Type B pancreatic cell (in vitro differentiated cells): ENCODE data around the gene CENPS. TPM values are rescaled to one million over a fixed set of nuclear protein-coding genes. Genes with fewer than 3 reads are reported as not detected.

ENCODE experiments used
- DNase-seq: peaks from one replicate; pipeline ENCODE4 v3.0.0; 2021; ENCODE audit warnings: mixed read lengths; ENCODE audit not compliant: unreplicated experiment; ENCODE audit errors: extremely low spot score
- H3K27ac Mint-ChIP-seq: 2 replicates; pipeline ENCODE4 v1.8.0; 2021; ENCODE audit warnings: mild to moderate bottlenecking, mixed read lengths
- H3K27me3 Mint-ChIP-seq: 2 replicates; pipeline ENCODE4 v1.8.0; 2021; ENCODE audit warnings: mixed read lengths
- H3K36me3 Mint-ChIP-seq: 2 replicates; pipeline ENCODE4 v1.8.0; 2021; ENCODE audit warnings: mixed read lengths
- H3K4me1 Mint-ChIP-seq: one replicate; pipeline ENCODE4 v1.8.0; 2021; ENCODE audit warnings: mixed read lengths; ENCODE audit not compliant: unreplicated experiment
- H3K4me3 Mint-ChIP-seq: 2 replicates; pipeline ENCODE4 v1.8.0; 2021; ENCODE audit warnings: mild to moderate bottlenecking, mixed read lengths
- H3K9me3 Mint-ChIP-seq: 2 replicates; pipeline ENCODE4 v1.8.0; 2021; ENCODE audit warnings: mixed read lengths
- CTCF ChIP-seq: fragments of 200-600 bp; sonication (generic); conservative IDR thresholded peaks from 2 replicates; pipeline ENCODE4 v1.5.0; 2021; ENCODE audit warnings: antibody characterized with exemption, mild to moderate bottlenecking
- total RNA-seq: library from RNA; stranded (reverse); gene quantifications from 2 replicates; pipeline ENCODE4 v1.2.1, GENCODE V29; 2021; ENCODE audit warnings: low replicate concordance

The CENPS gene
- total RNA-seq, 1 donor from 2014 or later, result 24.7 TPM

GRCh38 chr1:10431070-10431730 lies 967 bp downstream of the CENPS start:
- Mint-ChIP-seq H3K4me3 (peak overlapping the region; percentile 95), H3K9me3 (no peaks in the 10 kb centered on the region), H3K4me1 (peaks cover 34% of the 10 kb centered on the region), H3K27me3 (no peaks in the 10 kb centered on the region), H3K27ac (peak overlapping the region; percentile 87), H3K36me3 (peaks cover 5% of the 10 kb centered on the region)
- TF ChIP-seq CTCF, result no peak
- no peak for DNase-seq

- Mint-ChIP-seq H3K4me3 (peak overlapping the region; percentile 50), H3K36me3 (peaks cover 5% of the 10 kb centered on the region), H3K9me3 (no peaks in the 10 kb centered on the region), H3K27ac (no peak overlapping the region), H3K4me1 (peaks cover 35% of the 10 kb centered on the region), H3K27me3 (no peaks in the 10 kb centered on the region)
- TF ChIP-seq CTCF, result no peak
- DNase-seq, result no peak
Measured at GRCh38 chr1:10432910-10433700, 2.9 kb downstream of the CENPS start.

- Mint-ChIP-seq H3K36me3 (peaks cover 5% of the 10 kb centered on the region), H3K27ac (no peak overlapping the region), H3K9me3 (no peaks in the 10 kb centered on the region), H3K27me3 (no peaks in the 10 kb centered on the region), H3K4me1 (peaks cover 39% of the 10 kb centered on the region), H3K4me3 (peak overlapping the region; percentile 50)
- TF ChIP-seq CTCF, result no peak
- DNase-seq, result no peak
Measured at GRCh38 chr1:10433790-10434189, 3.6 kb downstream of the CENPS start.

- no peak for DNase-seq
- no peak overlapping the region for H3K27ac Mint-ChIP-seq
- H3K36me3 Mint-ChIP-seq, result peaks cover 5% of the 10 kb centered on the region
- peaks cover 39% of the 10 kb centered on the region for H3K4me1 Mint-ChIP-seq
- H3K9me3 Mint-ChIP-seq, result no peaks in the 10 kb centered on the region
- H3K27me3 Mint-ChIP-seq, result no peaks in the 10 kb centered on the region
- no peak overlapping the region for H3K4me3 Mint-ChIP-seq
- TF ChIP-seq CTCF, result no peak
Measured at GRCh38 chr1:10434590-10434989, 4.4 kb downstream of the CENPS start.

- no peak for TF ChIP-seq CTCF
- peaks cover 35% of the 10 kb centered on the region for H3K4me1 Mint-ChIP-seq
- no peaks in the 10 kb centered on the region for H3K9me3 Mint-ChIP-seq
- no peak for DNase-seq
- no peaks in the 10 kb centered on the region for H3K27me3 Mint-ChIP-seq
- peaks cover 3% of the 10 kb centered on the region for H3K36me3 Mint-ChIP-seq
- no peak overlapping the region for H3K4me3 Mint-ChIP-seq
- no peak overlapping the region for H3K27ac Mint-ChIP-seq
Measured at GRCh38 chr1:10437052-10437451, 6.8 kb downstream of the CENPS start.
